ENCODE measurements around the gene PTGES3. TPM values are rescaled to one million over a fixed set of nuclear protein-coding genes. Genes with fewer than 3 reads are reported as not detected.

Gene PTGES3
- total and polyA plus RNA-seq, 10 of the 15 experiments (the other 5 are each of a cell fraction or from before 2014, with no cell fraction given), result 117 to 520 (median 175) TPM

DNA sequence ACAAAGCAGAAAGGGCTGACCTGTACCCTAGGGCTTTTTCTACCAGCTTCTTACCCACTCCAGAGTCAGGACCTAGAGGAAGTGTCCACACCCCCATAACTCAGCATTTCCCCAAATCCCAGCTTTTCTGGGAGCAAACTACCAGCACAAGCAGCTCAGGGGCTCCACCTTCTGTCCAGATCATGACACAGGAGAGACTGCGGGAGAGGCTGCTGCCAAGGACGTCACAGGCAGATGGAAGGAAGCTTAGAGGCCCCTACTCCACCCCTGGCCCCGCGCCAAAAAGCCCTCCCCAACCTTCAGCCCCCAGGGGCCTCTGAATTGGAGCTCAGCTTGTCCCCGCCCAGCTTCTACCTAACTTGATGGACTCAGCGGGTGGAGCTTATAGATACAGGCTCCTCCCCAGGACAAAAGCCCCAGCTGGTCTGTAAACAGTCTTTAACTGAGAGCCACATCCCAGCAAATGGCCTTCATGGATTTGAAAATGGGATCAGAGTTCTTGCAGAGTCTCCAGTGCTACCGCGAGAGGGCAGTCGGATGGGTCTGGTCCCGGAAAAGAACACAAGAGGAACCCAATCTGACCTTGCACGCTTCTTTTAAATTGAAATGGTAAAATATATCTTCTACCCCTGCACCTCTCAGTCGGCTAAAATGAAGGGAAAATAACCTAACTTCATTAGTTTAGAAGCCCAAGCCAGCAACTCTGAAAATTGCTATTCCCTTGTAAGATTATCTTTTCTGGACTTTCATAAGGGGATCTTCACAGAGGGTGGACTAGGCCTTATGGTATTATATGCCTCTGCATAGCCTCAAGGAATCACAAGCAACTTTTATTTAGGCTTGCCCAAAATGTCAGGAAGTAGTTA is 51.2 kb downstream of the PTGES3 start (continued):
- TF ChIP-seq ZNF622 (IDR thresholded peaks at IDR 0.05), result peak; percentile 54
- TF ChIP-seq ZZZ3 (IDR thresholded peaks at IDR 0.05; ENCODE audit: control insufficient read depth, insufficient read length, low read depth), result no peak
- no peak for TF ChIP-seq FOXM1 (IDR thresholded peaks at IDR 0.05; ENCODE audit: low read depth, low read length)
- no peak for TF ChIP-seq HDGF (IDR thresholded peaks at IDR 0.05)
- no peak for TF ChIP-seq FOS (IDR thresholded peaks at IDR 0.05; ENCODE audit: borderline replicate concordance, extremely low read depth, insufficient read length)
- no peak for TF ChIP-seq CHD4 (IDR thresholded peaks at IDR 0.05)
- TF ChIP-seq RELA (IDR thresholded peaks at IDR 0.05; ENCODE audit: borderline replicate concordance, partially characterized antibody), result peak; percentile 58
- no peak for TF ChIP-seq BCLAF1 (IDR thresholded peaks at IDR 0.05)
- TF ChIP-seq, protein P1, sequence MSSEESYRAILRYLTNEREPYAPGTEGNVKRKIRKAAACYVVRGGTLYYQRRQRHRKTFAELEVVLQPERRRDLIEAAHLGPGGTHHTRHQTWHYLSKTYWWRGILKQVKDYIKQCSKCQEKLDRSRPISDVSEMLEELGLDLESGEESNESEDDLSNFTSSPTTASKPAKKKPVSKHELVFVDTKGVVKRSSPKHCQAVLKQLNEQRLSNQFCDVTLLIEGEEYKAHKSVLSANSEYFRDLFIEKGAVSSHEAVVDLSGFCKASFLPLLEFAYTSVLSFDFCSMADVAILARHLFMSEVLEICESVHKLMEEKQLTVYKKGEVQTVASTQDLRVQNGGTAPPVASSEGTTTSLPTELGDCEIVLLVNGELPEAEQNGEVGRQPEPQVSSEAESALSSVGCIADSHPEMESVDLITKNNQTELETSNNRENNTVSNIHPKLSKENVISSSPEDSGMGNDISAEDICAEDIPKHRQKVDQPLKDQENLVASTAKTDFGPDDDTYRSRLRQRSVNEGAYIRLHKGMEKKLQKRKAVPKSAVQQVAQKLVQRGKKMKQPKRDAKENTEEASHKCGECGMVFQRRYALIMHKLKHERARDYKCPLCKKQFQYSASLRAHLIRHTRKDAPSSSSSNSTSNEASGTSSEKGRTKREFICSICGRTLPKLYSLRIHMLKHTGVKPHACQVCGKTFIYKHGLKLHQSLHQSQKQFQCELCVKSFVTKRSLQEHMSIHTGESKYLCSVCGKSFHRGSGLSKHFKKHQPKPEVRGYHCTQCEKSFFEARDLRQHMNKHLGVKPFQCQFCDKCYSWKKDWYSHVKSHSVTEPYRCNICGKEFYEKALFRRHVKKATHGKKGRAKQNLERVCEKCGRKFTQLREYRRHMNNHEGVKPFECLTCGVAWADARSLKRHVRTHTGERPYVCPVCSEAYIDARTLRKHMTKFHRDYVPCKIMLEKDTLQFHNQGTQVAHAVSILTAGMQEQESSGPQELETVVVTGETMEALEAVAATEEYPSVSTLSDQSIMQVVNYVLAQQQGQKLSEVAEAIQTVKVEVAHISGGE (CRISPR knock-in tag; IDR thresholded peaks at IDR 0.05), result no peak
- TF ChIP-seq ZSCAN29 (IDR thresholded peaks at IDR 0.05), result no peak
- no peak for TF ChIP-seq RAD51 (IDR thresholded peaks at IDR 0.05)
- peak; percentile 64; the same call in 1 of the 2 replicates for TF ChIP-seq RB1 (IDR thresholded peaks at IDR 0.05; ENCODE audit: borderline replicate concordance)
- no peak for TF ChIP-seq RCOR1 (conservative IDR thresholded peaks at IDR 0.05; ENCODE audit: low read depth, low read length)
- TF ChIP-seq SMC3 (IDR thresholded peaks at IDR 0.05; ENCODE audit: borderline replicate concordance, low read length), result peak; percentile 67; the same call in 1 of the 2 replicates
- TF ChIP-seq KAT2A (conservative IDR thresholded peaks at IDR 0.05; ENCODE audit: control insufficient read depth, low read depth, low read length), result no peak
- no peak for TF ChIP-seq CBX3 (IDR thresholded peaks at IDR 0.05; ENCODE audit: borderline replicate concordance, low read depth)
- peak; percentile 100 for TF ChIP-seq SMAD1 (IDR thresholded peaks at IDR 0.05; ENCODE audit: low read depth, partially characterized antibody)
- no peak for TF ChIP-seq CREB1 (IDR thresholded peaks at IDR 0.05; ENCODE audit: low read depth)
- no peak for TF ChIP-seq CEBPB (IDR thresholded peaks at IDR 0.05; ENCODE audit: borderline replicate concordance in 1 of 2, low read depth in 2 of 2, low read length in 2 of 2)
- TF ChIP-seq, protein P2, sequence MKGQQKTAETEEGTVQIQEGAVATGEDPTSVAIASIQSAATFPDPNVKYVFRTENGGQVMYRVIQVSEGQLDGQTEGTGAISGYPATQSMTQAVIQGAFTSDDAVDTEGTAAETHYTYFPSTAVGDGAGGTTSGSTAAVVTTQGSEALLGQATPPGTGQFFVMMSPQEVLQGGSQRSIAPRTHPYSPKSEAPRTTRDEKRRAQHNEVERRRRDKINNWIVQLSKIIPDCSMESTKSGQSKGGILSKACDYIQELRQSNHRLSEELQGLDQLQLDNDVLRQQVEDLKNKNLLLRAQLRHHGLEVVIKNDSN (IDR thresholded peaks at IDR 0.05; ENCODE audit: borderline replicate concordance, extremely low read length, insufficient read depth, low read depth, low read length), result no peak
- TF ChIP-seq SUZ12 (IDR thresholded peaks at IDR 0.05; ENCODE audit: unreplicated experiment), result no peak
- no peak for TF ChIP-seq USF2 (IDR thresholded peaks at IDR 0.05; ENCODE audit: borderline replicate concordance, low read depth, low read length)
